K562 (cell line): Measurements from ENCODE around the gene UBLCP1. TPM values are rescaled to one million over a fixed set of nuclear protein-coding genes. Genes with fewer than 3 reads are reported as not detected.

Experiments used
- ATAC-seq: fragments of 200-7000 bp; cut with Tn5 transposase; 3 replicates; pipeline ENCODE4 v1.9.1; 2020; ENCODE audit warnings: moderate library complexity
- BruUV-seq: library from RNA; stranded (reverse); fragments of 400-500 nt; replicated peaks from 2 replicates; lab custom pipeline; 2021; lab: Mats Ljungman, UMichigan
- CTCF ChIA-PET: fragments of 300-600 bp; formaldehyde crosslinking; extraction: SDS; loops from one replicate; lab custom pipeline; 2021; ENCODE audit warnings: low intra/inter-chr PET ratio; lab: Yijun Ruan, JAX
- POLR2A ChIA-PET: fragments of 300-600, 350-650 bp; sonication (Branson Sonifier 250); formaldehyde crosslinking; extraction: SDS; loops from one replicate; lab custom pipeline; 2021; ENCODE audit warnings: antibody characterized with exemption, inconsistent platforms; lab: Yijun Ruan, JAX
- DNase-seq, 4 experiments: peaks; one replicate each; pipeline versions ENCODE4 v3.0.0 to v3.0.0-alpha.2; 2011 to 2018; ENCODE audit warnings: low spot score in 3 of 4, mixed read lengths in 3 of 4; ENCODE audit errors: extremely low read depth in 1 of 4
- FAIRE-seq: peaks from 2 replicates; lab custom pipeline; 2011; peaks lifted over from hg19 to GRCh38; lab: Jason Lieb, UNC
- H2AFZ ChIP-seq: 2 replicates; pipeline ENCODE4 v1.6.0; 2011; ENCODE audit warnings: low read depth, low read length, control low read depth, inconsistent platforms
- H3K27ac ChIP-seq: fragments of 200-600 bp; 3 replicates; pipeline ENCODE4 v1.8.0; 2011; ENCODE audit warnings: low read depth, mild to moderate bottlenecking, control low read depth, inconsistent platforms, low read length, moderate library complexity, mixed read lengths; ENCODE audit errors: extremely low read depth
- H3K27me3 ChIP-seq, 2 experiments: fragments of 300-600 bp in 1 of 2; 2 replicates in 1 of 2; 3 replicates in 1 of 2; pipeline versions ENCODE4 v1.6.0 to v1.8.0; 2011; ENCODE audit warnings: inconsistent platforms in 2 of 2, low read length in 2 of 2, mild to moderate bottlenecking in 1 of 2, mixed read lengths in 1 of 2, moderate library complexity in 1 of 2; ENCODE audit not compliant: control insufficient read depth in 2 of 2, insufficient read depth in 2 of 2
- H3K36me3 ChIP-seq: fragments of 300-600 bp; 3 replicates; pipeline ENCODE4 v1.8.0; 2011; ENCODE audit warnings: mild to moderate bottlenecking, low read length, inconsistent platforms; ENCODE audit not compliant: control insufficient read depth, insufficient read depth
- H3K4me1 ChIP-seq, 2 experiments: fragments of 200-600 bp in 1 of 2; replicated peaks in 1 of 2; 2 replicates in 1 of 2; 3 replicates in 1 of 2; pipeline versions ENCODE4 v1.5.1 to v1.8.0; 2011; ENCODE audit warnings: inconsistent platforms in 2 of 2, low read length in 2 of 2, mild to moderate bottlenecking in 1 of 2, mixed read lengths in 1 of 2, moderate library complexity in 1 of 2; ENCODE audit not compliant: control insufficient read depth in 2 of 2, insufficient read depth in 2 of 2
- H3K4me2 ChIP-seq: 2 replicates; pipeline ENCODE4 v1.6.1; 2011; ENCODE audit warnings: low read length, control low read depth, inconsistent platforms, mixed read lengths; ENCODE audit not compliant: insufficient read depth
- H3K4me3 ChIP-seq: fragments of 200-600 bp; sonication (generic), shearing (Covaris generic); 2 replicates; pipeline ENCODE4 v1.5.1; 2016; ENCODE audit warnings: control low read depth, inconsistent platforms
- H3K79me2 ChIP-seq: fragments of 200-600 bp; 3 replicates; pipeline ENCODE4 v1.8.0; 2011; ENCODE audit warnings: low read length, inconsistent platforms; ENCODE audit not compliant: control insufficient read depth, insufficient read depth
- H3K9ac ChIP-seq, 2 experiments: 2 replicates each; pipeline versions ENCODE4 v1.6.0 to v1.6.1; 2011; ENCODE audit warnings: low read depth in 2 of 2, low read length in 2 of 2, control low read depth in 1 of 2, inconsistent platforms in 1 of 2, mild to moderate bottlenecking in 1 of 2, mixed read lengths in 1 of 2; ENCODE audit not compliant: insufficient read depth in 1 of 2
- H3K9me1 ChIP-seq: one replicate; pipeline ENCODE4 v1.6.0; 2011; ENCODE audit warnings: inconsistent platforms, mild to moderate bottlenecking, low read length, moderate library complexity; ENCODE audit not compliant: control insufficient read depth, insufficient read depth
- H3K9me3 ChIP-seq: replicated peaks from 2 replicates; pipeline ENCODE4 v1.5.1; 2011; ENCODE audit warnings: low read depth, low read length, inconsistent platforms; ENCODE audit not compliant: control insufficient read depth, insufficient read depth
- H4K20me1 ChIP-seq: replicated peaks from 2 replicates; pipeline ENCODE4 v1.6.1; 2011; ENCODE audit warnings: low read length, inconsistent platforms, mixed read lengths; ENCODE audit not compliant: control insufficient read depth, insufficient read depth
- NFXL1 ChIP-seq: fragments of 450-650 bp; formaldehyde crosslinking; IDR thresholded peaks from 2 replicates; pipeline ENCODE4 v1.4.0; 2021; ENCODE audit warnings: mild to moderate bottlenecking
- NR4A1 ChIP-seq, 2 experiments: fragments of 250-450 bp in 1 of 2; fragments of 450-650 bp in 1 of 2; sonication (Bioruptor Pico) in 1 of 2; IDR thresholded peaks; 2 replicates each; pipeline versions ENCODE4 v1.4.0 to v1.6.1; 2016 to 2020; ENCODE audit warnings: mild to moderate bottlenecking in 2 of 2, missing compliant biosample characterization in 1 of 2, missing genetic modification characterization in 1 of 2, moderate library complexity in 1 of 2
- SRF ChIP-seq, 2 experiments: fragments of 250-450, 450-650 bp in 1 of 2; sonication (Bioruptor Pico) in 1 of 2; sonication (generic) in 1 of 2; formaldehyde crosslinking; IDR thresholded peaks; 2 replicates each; pipeline versions ENCODE4 v1.5.0 to v1.5.1; 2020 to 2022; ENCODE audit warnings: mild to moderate bottlenecking in 1 of 2, missing genetic modification reagents in 1 of 2
- XRCC5 ChIP-seq: fragments of 200-400 bp; formaldehyde crosslinking; IDR thresholded peaks from 2 replicates; pipeline ENCODE4 v1.6.1; 2017; ENCODE audit warnings: low read depth, mild to moderate bottlenecking, low read length
- ZBTB8A ChIP-seq: fragments of 450-650 bp; IDR thresholded peaks from 2 replicates; pipeline ENCODE4 v1.6.1; 2018; ENCODE audit warnings: mild to moderate bottlenecking, moderate library complexity; ENCODE audit not compliant: partially characterized antibody
- ZNF785 ChIP-seq: fragments of 250-450 bp; sonication (Bioruptor Pico); IDR thresholded peaks from 2 replicates; pipeline ENCODE4 v1.4.0; 2020; ENCODE audit warnings: mild to moderate bottlenecking
- WGBS: fragments of 100-300 bp; shearing (Covaris generic); methylation state at CpG from one replicate; pipeline ENCODE4 v1.1.6; 2016; ENCODE audit warnings: low coverage, mixed read lengths; ENCODE audit not compliant: insufficient coverage; ENCODE audit errors: missing lambda C conversion rate; 5-methylcytosine and 5-hydroxymethylcytosine counted together
- in situ Hi-C: fragments of 300-500 bp; cut with MboI; formaldehyde crosslinking; loops from 4 replicates; pipeline ENCODE4 v1.15.0; 2018; ENCODE audit warnings: inconsistent platforms, mixed read lengths
- intact Hi-C: fragments of 100-400 bp; cut with micrococcal nuclease; formaldehyde crosslinking; loops from 2 replicates; pipeline ENCODE4 v1.14.2; 2022
- polyA plus RNA-seq, 8 experiments: library from polyadenylated mRNA; depleted of rRNA in 4 of 8; stranded (reverse) in 5 of 8; unstranded in 3 of 8; fragments of >200 nt; fragmentation: Nextera tagmentation in 2 of 8; fragmentation: Illumina TruSeq in 1 of 8; extraction: Ambion mirVana in 2 of 8; extraction: Trizol in 1 of 8; gene quantifications; 2 replicates each; pipeline versions ENCODE4 v1.2.1 to v1.2.3, GENCODE V29; 2011 to 2014; ENCODE audit warnings: inconsistent platforms in 1 of 8, missing spikeins in 1 of 8
- total RNA-seq, 7 experiments: library from RNA; depleted of rRNA in 6 of 7; stranded (reverse); fragments of >200 nt in 6 of 7; fragmentation: Illumina TruSeq in 2 of 7; extraction: Trizol in 2 of 7; gene quantifications; 2 replicates each; pipeline versions ENCODE4 v1.2.1 to v1.2.3, GENCODE V29; 2011 to 2021; ENCODE audit warnings: low replicate concordance in 1 of 7
- TF ChIP-seq, protein P1 (sequence below): fragments of 450-650 bp; IDR thresholded peaks from 2 replicates; pipeline ENCODE4 v1.6.1; 2017; ENCODE audit warnings: mild to moderate bottlenecking, moderate library complexity
- TF ChIP-seq, protein P2 (sequence below): sonication (generic); formaldehyde crosslinking; IDR thresholded peaks from 2 replicates; pipeline ENCODE4 v1.8.0; 2022; ENCODE audit warnings: mild to moderate bottlenecking, missing genetic modification reagents
- TF ChIP-seq, protein P3 (sequence below): IDR thresholded peaks from 2 replicates; pipeline ENCODE4 v1.6.1; 2014; ENCODE audit warnings: antibody characterized with exemption

The UBLCP1 gene
- total and polyA plus RNA-seq, 9 of the 15 experiments (the other 6 are each of a cell fraction or from before 2014, with no cell fraction given): 18.8 to 39.8 (median 30.2) TPM

DNA sequence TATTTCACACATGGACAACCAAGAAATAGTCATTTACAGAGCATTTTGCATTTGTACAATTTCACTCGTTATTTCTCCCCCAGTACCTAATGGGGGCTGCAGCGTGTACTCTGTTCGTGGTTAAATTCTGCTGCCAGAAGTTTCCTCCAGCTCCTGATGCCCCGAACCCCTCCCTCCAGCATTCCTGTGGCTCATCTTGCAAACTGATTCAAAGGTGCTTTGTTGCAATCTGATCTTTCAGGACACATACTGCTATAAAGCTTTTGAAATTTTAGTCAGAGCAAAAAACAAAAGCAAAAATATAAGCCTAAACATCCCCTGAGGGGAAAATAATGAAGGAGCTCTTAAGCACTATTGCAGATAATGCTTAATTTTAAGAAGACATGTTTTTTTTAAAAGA is 27.7 kb downstream of the UBLCP1 start:
- FAIRE-seq: no peak
- H3K9me3 ChIP-seq: no peaks in the 10 kb centered on the region
- in situ Hi-C loops (no loop called here), intact Hi-C loops (no loop called here)
- H4K20me1 ChIP-seq: no peaks in the 10 kb centered on the region
- no peaks in the 10 kb centered on the region for H3K4me1 ChIP-seq
- no peaks in the 10 kb centered on the region for H3K9me1 ChIP-seq
- no peak overlapping the region for H3K4me3 ChIP-seq
- H2AFZ ChIP-seq: no peak overlapping the region
- BruUV-seq: no TSS peak
- 5% methylated on average over 4 of the region's 4 CpGs for WGBS
- H3K79me2 ChIP-seq: no peaks in the 10 kb centered on the region
- H3K36me3 ChIP-seq: no peaks in the 10 kb centered on the region
- ATAC-seq: no peak
- CTCF ChIA-PET: no interaction called here
- DNase-seq: no peak
- H3K9ac ChIP-seq: no peak overlapping the region
- no peak overlapping the region for H3K27ac ChIP-seq
- H3K4me2 ChIP-seq: no peak overlapping the region
- no peak for TF ChIP-seq SRF (CRISPR knock-in tag; IDR thresholded peaks at IDR 0.05)
- no peak for TF ChIP-seq NR4A1 (CRISPR knock-in tag; IDR thresholded peaks at IDR 0.05)
- no peak for TF ChIP-seq NR4A1 (tag; IDR thresholded peaks at IDR 0.05)
- TF ChIP-seq, protein P1, sequence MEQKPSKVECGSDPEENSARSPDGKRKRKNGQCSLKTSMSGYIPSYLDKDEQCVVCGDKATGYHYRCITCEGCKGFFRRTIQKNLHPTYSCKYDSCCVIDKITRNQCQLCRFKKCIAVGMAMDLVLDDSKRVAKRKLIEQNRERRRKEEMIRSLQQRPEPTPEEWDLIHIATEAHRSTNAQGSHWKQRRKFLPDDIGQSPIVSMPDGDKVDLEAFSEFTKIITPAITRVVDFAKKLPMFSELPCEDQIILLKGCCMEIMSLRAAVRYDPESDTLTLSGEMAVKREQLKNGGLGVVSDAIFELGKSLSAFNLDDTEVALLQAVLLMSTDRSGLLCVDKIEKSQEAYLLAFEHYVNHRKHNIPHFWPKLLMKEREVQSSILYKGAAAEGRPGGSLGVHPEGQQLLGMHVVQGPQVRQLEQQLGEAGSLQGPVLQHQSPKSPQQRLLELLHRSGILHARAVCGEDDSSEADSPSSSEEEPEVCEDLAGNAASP: no peak
- TF ChIP-seq, protein P2, sequence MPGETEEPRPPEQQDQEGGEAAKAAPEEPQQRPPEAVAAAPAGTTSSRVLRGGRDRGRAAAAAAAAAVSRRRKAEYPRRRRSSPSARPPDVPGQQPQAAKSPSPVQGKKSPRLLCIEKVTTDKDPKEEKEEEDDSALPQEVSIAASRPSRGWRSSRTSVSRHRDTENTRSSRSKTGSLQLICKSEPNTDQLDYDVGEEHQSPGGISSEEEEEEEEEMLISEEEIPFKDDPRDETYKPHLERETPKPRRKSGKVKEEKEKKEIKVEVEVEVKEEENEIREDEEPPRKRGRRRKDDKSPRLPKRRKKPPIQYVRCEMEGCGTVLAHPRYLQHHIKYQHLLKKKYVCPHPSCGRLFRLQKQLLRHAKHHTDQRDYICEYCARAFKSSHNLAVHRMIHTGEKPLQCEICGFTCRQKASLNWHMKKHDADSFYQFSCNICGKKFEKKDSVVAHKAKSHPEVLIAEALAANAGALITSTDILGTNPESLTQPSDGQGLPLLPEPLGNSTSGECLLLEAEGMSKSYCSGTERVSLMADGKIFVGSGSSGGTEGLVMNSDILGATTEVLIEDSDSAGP (CRISPR knock-in tag): no peak
- TF ChIP-seq XRCC5: no peak
- no peak for TF ChIP-seq NFXL1
- no peak for TF ChIP-seq ZNF785 (CRISPR knock-in tag)
- no peak for TF ChIP-seq ZBTB8A
- TF ChIP-seq, protein P3, sequence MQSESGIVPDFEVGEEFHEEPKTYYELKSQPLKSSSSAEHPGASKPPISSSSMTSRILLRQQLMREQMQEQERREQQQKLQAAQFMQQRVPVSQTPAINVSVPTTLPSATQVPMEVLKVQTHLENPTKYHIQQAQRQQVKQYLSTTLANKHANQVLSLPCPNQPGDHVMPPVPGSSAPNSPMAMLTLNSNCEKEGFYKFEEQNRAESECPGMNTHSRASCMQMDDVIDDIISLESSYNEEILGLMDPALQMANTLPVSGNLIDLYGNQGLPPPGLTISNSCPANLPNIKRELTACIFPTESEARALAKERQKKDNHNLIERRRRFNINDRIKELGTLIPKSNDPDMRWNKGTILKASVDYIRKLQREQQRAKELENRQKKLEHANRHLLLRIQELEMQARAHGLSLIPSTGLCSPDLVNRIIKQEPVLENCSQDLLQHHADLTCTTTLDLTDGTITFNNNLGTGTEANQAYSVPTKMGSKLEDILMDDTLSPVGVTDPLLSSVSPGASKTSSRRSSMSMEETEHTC: no peak
- TF ChIP-seq, all 486 proteins: peak for 0
- H3K27me3 ChIP-seq: peaks cover under 1 to 17% of the 10 kb centered on the region in 2 experiments; a peak in 2 of 5 replicates
- POLR2A ChIA-PET: interaction anchor here (0.6 kb wide), 1 partner anchor 12 kb away, joined by 3 read pairs; no protein-coding TSS in a partner anchor
